ENCODE data around the gene CDX1. TPM values are rescaled to one million over a fixed set of nuclear protein-coding genes. Genes with fewer than 3 reads are reported as not detected.

The CDX1 gene
- total RNA-seq, 1 experiment from 2014 or later, result 0.22 TPM

- H3K27me3 ChIP-seq (ENCODE audit: insufficient read depth, low read length), result peaks cover 35% of the 10 kb centered on the region
- DNase-seq, result no peak
- Mint-ChIP-seq H3K4me1 (peaks cover 9 to 16% of the 10 kb centered on the region in 2 experiments), H3K27me3 (ENCODE audit: low read depth) (peaks cover 90% of the 10 kb centered on the region), H3K36me3 (ENCODE audit: insufficient read depth in 1 of 3, low read depth in 3 of 3) (no peaks in the 10 kb centered on the region), H3K27ac (no peak overlapping the region), H3K9me3 (no peaks in the 10 kb centered on the region), H3K4me3 (no peak overlapping the region)
- H4K91ac ChIP-seq (ENCODE audit: insufficient read length, low read depth, low read length), result no peak overlapping the region
- H3K4ac ChIP-seq (ENCODE audit: low read depth, low read length), result no peak overlapping the region
- no peak overlapping the region for H3K9ac ChIP-seq (ENCODE audit: extremely low read depth, insufficient read length, low read length)
- H3K18ac ChIP-seq (ENCODE audit: insufficient read length, low read depth, low read length), result no peak overlapping the region
- H3K56ac ChIP-seq (ENCODE audit: insufficient read length, low read depth, low read length), result no peak overlapping the region
- H2BK120ac ChIP-seq (ENCODE audit: low read depth, low read length, poor library complexity, severe bottlenecking), result no peak overlapping the region
- no peak overlapping the region for H2BK12ac ChIP-seq (ENCODE audit: insufficient read length, low read depth, low read length)
- no peak overlapping the region for H2AK5ac ChIP-seq (ENCODE audit: insufficient read length, low read length)
- H3K79me2 ChIP-seq (ENCODE audit: insufficient read depth, low read length), result no peaks in the 10 kb centered on the region
- H4K8ac ChIP-seq (replicated peaks; ENCODE audit: insufficient read length, low read depth, low read length), result no peak overlapping the region
- no peak overlapping the region for H3K4me2 ChIP-seq (ENCODE audit: insufficient read depth, insufficient read length, low read length)
- TF ChIP-seq CTCF (conservative IDR thresholded peaks at IDR 0.05), result no peak
- H2BK5ac ChIP-seq (ENCODE audit: insufficient read length, low read length), result no peak overlapping the region
- no peaks in the 10 kb centered on the region for H3K9me3 ChIP-seq (ENCODE audit: control insufficient read depth, low read depth, low read length)
- H3K14ac ChIP-seq (ENCODE audit: insufficient read depth, low read length), result no peak overlapping the region
- no peak overlapping the region for H3T11ph ChIP-seq (ENCODE audit: low read length)
- H2BK20ac ChIP-seq (ENCODE audit: low read depth, low read length, poor library complexity, severe bottlenecking), result no peak overlapping the region
- H4K20me1 ChIP-seq (ENCODE audit: control insufficient read depth, insufficient read depth, insufficient read length), result no peaks in the 10 kb centered on the region
- no peaks in the 10 kb centered on the region for H3K79me1 ChIP-seq (ENCODE audit: insufficient read depth, low read depth, low read length, poor library complexity, severe bottlenecking)
- H4K5ac ChIP-seq (ENCODE audit: insufficient read length, low read depth, low read length), result no peak overlapping the region
- no peak overlapping the region for H3K23ac ChIP-seq (ENCODE audit: insufficient read length, low read depth, low read length)
- no CpG with 5 or more reads among the region's 4 CpGs for WGBS (ENCODE audit: extremely low coverage, insufficient read length, low lambda C conversion rate)
- no peak overlapping the region for H3K27ac ChIP-seq (ENCODE audit: insufficient read length, low read depth, low read length)
- H2AFZ ChIP-seq (ENCODE audit: low read length), result no peak overlapping the region
- H3K23me2 ChIP-seq (ENCODE audit: insufficient read length, low read depth, low read length, poor library complexity, severe bottlenecking), result peaks cover 9% of the 10 kb centered on the region
- H3K4me1 ChIP-seq (ENCODE audit: insufficient read depth, low read length), result no peaks in the 10 kb centered on the region
- no peak overlapping the region for H2BK15ac ChIP-seq (ENCODE audit: low read depth, low read length)
Observed at GRCh38 chr5:150192462-150192861, 25.9 kb downstream of the CDX1 start.

Measured in H9 (cell line).